NCI-H1694 treated with DMSO at 0.1 percent for 48 hours (cell line): ENCODE data around the gene CLEC17A.
"Not testable (repeated sequence)": the region's sequence is repeated elsewhere in the genome, so short reads cannot be mapped to it uniquely, and the experiment has no call there.

Experiments used
- DNase-seq: peaks from one replicate; lab custom pipeline; 2025; lab: John Stamatoyannopoulos, UW

The CLEC17A gene

DNA sequence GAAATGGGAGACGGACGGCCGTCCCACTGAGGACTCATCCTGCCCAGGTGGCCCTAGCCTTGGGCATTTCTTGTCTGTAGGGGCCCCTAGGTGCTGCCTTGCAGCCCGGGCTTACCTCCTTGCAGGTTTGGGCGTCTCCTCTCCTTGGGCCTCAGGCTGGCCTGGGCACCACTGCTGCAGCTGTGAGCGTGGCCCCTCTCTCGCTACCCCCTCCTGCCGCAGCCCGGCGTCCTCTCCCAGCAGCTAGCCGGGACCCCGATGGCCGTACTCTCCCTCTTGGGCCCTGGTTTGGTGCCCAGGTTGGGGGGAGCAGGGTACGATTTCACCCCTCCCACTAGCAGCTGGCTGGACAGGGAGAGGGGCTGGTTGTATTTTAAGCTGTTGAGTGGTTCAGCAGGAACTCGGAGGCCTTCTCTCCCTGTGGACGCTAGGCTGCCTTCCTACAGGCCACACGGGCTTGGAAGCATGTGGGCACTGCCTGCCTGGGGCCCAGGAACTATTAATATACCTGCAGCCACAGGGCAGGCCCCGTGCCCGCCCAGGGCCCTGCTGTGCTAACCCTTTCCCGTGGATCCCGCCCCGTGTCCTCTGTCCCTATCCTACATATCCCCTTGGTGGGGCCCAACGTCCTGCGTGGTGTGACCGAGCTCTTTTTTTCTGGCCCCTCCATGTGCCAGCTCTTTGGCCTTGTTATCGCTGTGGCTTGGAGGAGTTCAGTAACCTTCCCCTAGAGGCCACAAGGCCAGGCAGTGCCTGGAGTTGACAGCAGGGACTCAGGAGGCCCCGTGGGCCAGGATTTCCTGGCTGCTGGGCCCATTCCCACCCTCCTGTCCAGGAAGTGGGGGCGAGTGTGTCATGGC lies 22.7 kb upstream of the CLEC17A start:
- DNase-seq: no peak

GRCh38 chr19:14560776-14561108 lies 22.1 kb upstream of the CLEC17A start:
- no peak for DNase-seq

- no peak for DNase-seq
Observed at GRCh38 chr19:14561249-14561648, 21.6 kb upstream of the CLEC17A start.

DNA sequence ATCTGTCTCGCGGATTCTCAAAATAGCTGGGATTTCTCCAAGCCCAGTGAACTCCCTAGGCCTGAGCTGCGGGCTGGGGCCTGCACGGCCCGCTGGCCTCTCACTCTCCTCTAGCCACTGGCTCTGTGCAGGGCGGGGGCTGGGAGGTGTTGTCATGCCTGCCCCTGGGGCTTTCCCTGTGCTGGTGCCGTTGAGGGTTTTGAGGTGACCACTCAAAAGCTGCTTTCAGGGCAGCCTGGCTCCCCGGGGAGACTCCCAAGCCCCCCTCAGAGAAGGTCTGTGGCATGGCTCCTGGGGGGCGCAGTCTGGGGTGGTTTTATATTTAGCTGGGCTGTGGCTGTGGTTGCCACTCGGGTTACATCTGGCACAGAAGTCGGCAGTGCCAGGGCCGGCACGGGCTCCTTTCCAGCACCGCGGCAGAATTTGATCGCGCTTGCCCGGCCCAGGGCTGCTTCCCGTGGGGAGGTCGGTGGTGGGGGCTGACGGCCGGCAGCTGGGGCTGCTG lies 21.0 kb upstream of the CLEC17A start:
- DNase-seq: no peak

GRCh38 chr19:14562660-14563589 lies 20.0 kb upstream of the CLEC17A start:
- DNase-seq: no peak

GRCh38 chr19:14563590-14563926 lies 19.3 kb upstream of the CLEC17A start:
- no peak for DNase-seq

DNA sequence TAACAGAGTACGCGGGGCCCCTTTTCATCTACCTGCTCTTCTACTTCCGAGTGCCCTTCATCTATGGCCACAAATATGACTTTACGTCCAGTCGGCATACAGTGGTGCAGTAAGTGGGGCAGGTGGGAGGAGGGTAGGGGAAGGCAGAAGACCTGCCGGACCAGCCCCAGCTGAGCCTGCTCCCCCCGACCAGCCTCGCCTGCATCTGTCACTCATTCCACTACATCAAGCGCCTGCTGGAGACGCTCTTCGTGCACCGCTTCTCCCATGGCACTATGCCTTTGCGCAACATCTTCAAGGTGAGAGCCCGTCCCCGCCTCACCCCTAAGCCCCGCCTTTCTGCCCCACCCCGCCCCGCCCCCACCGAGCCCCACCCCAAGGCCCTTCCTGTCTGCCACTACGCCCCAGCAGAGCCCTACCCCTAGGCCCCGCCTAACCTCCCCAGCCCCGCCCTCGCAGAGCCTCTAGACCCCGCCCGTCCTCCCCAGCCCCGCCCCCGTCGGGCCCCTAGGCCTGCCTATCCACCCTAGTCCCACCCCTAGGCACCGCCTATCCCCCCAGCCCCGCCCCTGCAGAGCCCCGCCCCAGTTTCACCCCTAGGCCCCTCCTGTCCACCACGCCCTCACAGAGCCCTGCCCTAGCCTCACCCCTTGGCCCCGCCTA lies 18.8 kb upstream of the CLEC17A start:
- DNase-seq: no peak

GRCh38 chr19:14564652-14565297 lies 18.1 kb upstream of the CLEC17A start:
- DNase-seq: not testable (repeated sequence)

DNA sequence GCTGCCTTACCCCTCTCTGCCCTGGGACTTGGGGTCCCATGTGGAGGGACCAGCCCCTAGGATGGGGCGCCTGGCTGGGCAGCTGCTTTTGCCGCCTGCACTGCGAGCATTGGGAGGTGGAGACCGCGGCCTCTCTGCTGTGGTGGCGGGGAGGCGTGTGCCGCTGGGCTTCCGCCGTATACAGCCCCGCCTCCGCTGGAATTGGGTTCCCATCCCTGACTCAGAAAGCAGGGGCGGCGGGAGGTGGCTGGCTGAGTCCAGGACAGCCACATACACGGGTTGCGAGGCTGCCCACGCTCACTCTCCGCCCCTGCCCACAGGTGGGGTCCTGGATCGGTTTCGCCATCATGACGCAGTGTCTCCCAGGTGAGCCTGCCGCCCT lies 17.6 kb upstream of the CLEC17A start:
- no peak for DNase-seq

GRCh38 chr19:14565765-14566711 lies 16.8 kb upstream of the CLEC17A start:
- no peak for DNase-seq

DNA sequence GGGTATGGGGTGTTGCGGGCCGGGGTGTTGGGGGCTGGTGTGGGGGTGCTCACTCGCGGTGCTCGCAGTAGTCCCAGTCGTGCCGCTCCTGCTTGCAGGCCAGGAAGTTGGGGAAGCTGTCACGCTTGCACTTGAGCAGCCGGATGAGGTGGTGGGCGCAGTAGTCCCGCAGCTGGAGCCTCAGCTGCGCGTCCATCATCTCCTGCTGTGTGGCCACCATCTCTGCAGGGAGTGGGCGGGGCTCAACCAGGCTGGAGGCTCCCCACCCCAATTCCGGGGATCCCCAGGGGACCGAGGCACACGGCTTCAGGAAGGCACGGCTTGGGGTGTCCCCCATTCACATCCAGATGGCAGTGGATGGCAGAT lies 16.2 kb upstream of the CLEC17A start:
- DNase-seq: no peak

DNA sequence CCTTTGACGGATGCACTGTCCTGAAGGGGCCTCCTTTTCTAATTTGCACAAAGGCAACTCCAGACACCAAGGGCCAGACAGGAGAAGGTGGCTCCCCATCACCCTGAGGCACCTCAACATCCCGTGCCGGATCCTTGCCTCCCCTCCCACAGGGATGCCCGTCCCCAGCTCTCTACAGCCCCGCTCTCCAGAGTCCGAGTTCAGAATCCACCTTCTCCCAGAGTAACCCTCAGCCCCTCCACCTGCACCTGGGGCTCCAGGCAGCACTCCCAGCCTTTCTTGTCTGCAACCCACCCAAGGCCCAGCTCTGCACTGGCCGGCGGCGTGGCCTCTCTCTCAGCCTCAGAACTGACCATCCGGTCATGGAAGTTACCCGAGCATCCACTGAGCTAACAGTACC lies 15.8 kb upstream of the CLEC17A start:
- no peak for DNase-seq

GRCh38 chr19:14570864-14571527 lies 11.9 kb upstream of the CLEC17A start:
- DNase-seq: no peak

- DNase-seq: peak; percentile 92
Observed at GRCh38 chr19:14571695-14572490, 11.0 kb upstream of the CLEC17A start, which contains the start of gene NDUFB7. Gene NDUFB7, minus strand, starts transcription at chr19:14572066. Its CDS starts 66 bp downstream, at chr19:14572000.

- no peak for DNase-seq
Observed at GRCh38 chr19:14575428-14575980, 7.4 kb upstream of the CLEC17A start.

- no peak for DNase-seq
Observed at GRCh38 chr19:14576363-14576762, 6.5 kb upstream of the CLEC17A start.

GRCh38 chr19:14577264-14577663 lies 5.6 kb upstream of the CLEC17A start:
- DNase-seq: no peak

- DNase-seq: no peak
Observed at GRCh38 chr19:14577885-14578427, 4.9 kb upstream of the CLEC17A start.
